NCI-H2029 treated with DMSO at 0.1 percent for 48 hours (cell line): ENCODE data around the gene KLHDC8A.
"Not testable (repeated sequence)": the region's sequence is repeated elsewhere in the genome, so short reads cannot be mapped to it uniquely, and the experiment has no call there.

Source experiments
- DNase-seq: peaks from one replicate; lab custom pipeline; 2025; lab: John Stamatoyannopoulos, UW

The KLHDC8A gene

GRCh38 chr1:205371871-205372660 is 15.3 kb upstream of the KLHDC8A start:
- no peak for DNase-seq

GRCh38 chr1:205370780-205371179 is 14.1 kb upstream of the KLHDC8A start:
- peak; percentile 36 for DNase-seq

- peak; percentile 39 for DNase-seq
These were observed 13.0 kb upstream of the KLHDC8A start for GRCh38 chr1:205369701-205370123.

GRCh38 chr1:205368478-205368877 is 11.8 kb upstream of the KLHDC8A start:
- no peak for DNase-seq

GRCh38 chr1:205365945-205366463 is 9.3 kb upstream of the KLHDC8A start:
- DNase-seq = peak; percentile 84

- not testable (repeated sequence) for DNase-seq
These were observed 8.4 kb upstream of the KLHDC8A start for GRCh38 chr1:205365086-205365485.

- DNase-seq = no peak
These were observed 4.2 kb upstream of the KLHDC8A start for GRCh38 chr1:205360891-205361290.

- no peak for DNase-seq
These were observed 3.2 kb upstream of the KLHDC8A start for GRCh38 chr1:205359771-205360565.

GRCh38 chr1:205358579-205358978 is 1.9 kb upstream of the KLHDC8A start:
- no peak for DNase-seq

GRCh38 chr1:205357567-205357966 is 845 bp upstream of the KLHDC8A start:
- DNase-seq = no peak

GRCh38 chr1:205355075-205355453 is 1.7 kb downstream of the KLHDC8A start:
- peak; percentile 83 for DNase-seq

GRCh38 chr1:205354259-205355074 is 2.3 kb downstream of the KLHDC8A start:
- no peak for DNase-seq

- peak; percentile 45 for DNase-seq
These were observed 3.1 kb downstream of the KLHDC8A start for GRCh38 chr1:205353612-205354011.

GRCh38 chr1:205353191-205353590 is 3.5 kb downstream of the KLHDC8A start:
- no peak for DNase-seq

- DNase-seq = no peak
These were observed 4.6 kb downstream of the KLHDC8A start for GRCh38 chr1:205351984-205352713.

GRCh38 chr1:205350691-205351141 is 6.0 kb downstream of the KLHDC8A start:
- no peak for DNase-seq

GRCh38 chr1:205350124-205350523 is 6.6 kb downstream of the KLHDC8A start:
- DNase-seq = no peak

- DNase-seq = no peak
These were observed 7.9 kb downstream of the KLHDC8A start for GRCh38 chr1:205348554-205349487.

- peak; percentile 50 for DNase-seq
These were observed 9.7 kb downstream of the KLHDC8A start for GRCh38 chr1:205346956-205347574.

GRCh38 chr1:205345761-205346160 is 11.0 kb downstream of the KLHDC8A start:
- no peak for DNase-seq
